Esophagus muscularis mucosa (tissue), 4 donors: ENCODE results near the gene THAP12. TPM values are rescaled to one million over a fixed set of nuclear protein-coding genes. Genes with fewer than 3 reads are reported as not detected.

Source experiments
- DNase-seq: peaks from one replicate; pipeline ENCODE4 v3.0.0-alpha.2; 2017; ENCODE audit errors: extremely low spot score
- H3K27ac ChIP-seq, 4 donors: fragments of 200-600 bp; sonication (generic); replicated peaks in 1 of 4; 1 replicate in 3 of 4; 2 replicates in 1 of 4; pipeline ENCODE4 v1.5.1; 2016 to 2019; ENCODE audit warnings: mild to moderate bottlenecking in 1 of 4
- H3K27me3 ChIP-seq, 4 donors: fragments of 200-600 bp; sonication (generic); one replicate each; pipeline versions ENCODE4 v1.5.1 to v1.6.0; 2016 to 2019
- H3K36me3 ChIP-seq, 4 donors: fragments of 200-600 bp; sonication (generic); one replicate each; pipeline ENCODE4 v1.5.1; 2016 to 2019
- H3K4me1 ChIP-seq, 4 donors: fragments of 200-600 bp; sonication (generic); one replicate each; pipeline ENCODE4 v1.5.1; 2016 to 2019
- H3K4me3 ChIP-seq, 4 donors: fragments of 200-600 bp; sonication (generic); 1 replicate in 2 of 4; 2 replicates in 2 of 4; pipeline ENCODE4 v1.5.1; 2016 to 2019; ENCODE audit warnings: mild to moderate bottlenecking in 4 of 4, moderate library complexity in 1 of 4
- H3K9me3 ChIP-seq, 4 donors: fragments of 200-600 bp; sonication (generic); 1 replicate in 3 of 4; 2 replicates in 1 of 4; pipeline ENCODE4 v1.5.1; 2016 to 2019
- EP300 ChIP-seq: sonication (generic); formaldehyde crosslinking; IDR thresholded peaks from one replicate; pipeline ENCODE4 v1.6.1; 2017; ENCODE audit warnings: antibody characterized with exemption
- POLR2A ChIP-seq: fragments of 450-650 bp; IDR thresholded peaks from one replicate; pipeline ENCODE4 v1.6.1; 2017; ENCODE audit warnings: antibody characterized with exemption, moderate library complexity, mild to moderate bottlenecking, low read depth
- POLR2AphosphoS5 ChIP-seq, 2 donors: sonication (generic); formaldehyde crosslinking; IDR thresholded peaks; one replicate each; pipeline ENCODE4 v1.6.1; 2017; ENCODE audit warnings: antibody characterized with exemption in 2 of 2
- WGBS: methylation state at CpG from one replicate; pipeline ENCODE4 v1.1.5; 2018; 5-methylcytosine and 5-hydroxymethylcytosine counted together
- intact Hi-C: fragments of 100-400 bp; cut with DNase I; formaldehyde crosslinking; loops from one replicate; pipeline ENCODE4 v1.15.1; 2023
- total RNA-seq, 4 donors: library from RNA; depleted of rRNA; stranded (reverse); fragments of >200 nt; gene quantifications; one replicate each; pipeline versions ENCODE4 v1.1.0 to v1.2.1, GENCODE V29; 2016
- TF ChIP-seq, protein P1 (sequence below), 3 experiments: fragments of 200-600 bp in 2 of 3; fragments of 450-650 bp in 1 of 3; sonication (generic) in 2 of 3; IDR thresholded peaks; one replicate each; pipeline ENCODE4 v1.5.1; 2017 to 2019; ENCODE audit warnings: antibody characterized with exemption in 3 of 3, mild to moderate bottlenecking in 2 of 3, moderate library complexity in 1 of 3

The THAP12 gene
- total RNA-seq, 4 donors from 2014 or later, result 20.7 to 28.8 (median 27.0) TPM

DNA sequence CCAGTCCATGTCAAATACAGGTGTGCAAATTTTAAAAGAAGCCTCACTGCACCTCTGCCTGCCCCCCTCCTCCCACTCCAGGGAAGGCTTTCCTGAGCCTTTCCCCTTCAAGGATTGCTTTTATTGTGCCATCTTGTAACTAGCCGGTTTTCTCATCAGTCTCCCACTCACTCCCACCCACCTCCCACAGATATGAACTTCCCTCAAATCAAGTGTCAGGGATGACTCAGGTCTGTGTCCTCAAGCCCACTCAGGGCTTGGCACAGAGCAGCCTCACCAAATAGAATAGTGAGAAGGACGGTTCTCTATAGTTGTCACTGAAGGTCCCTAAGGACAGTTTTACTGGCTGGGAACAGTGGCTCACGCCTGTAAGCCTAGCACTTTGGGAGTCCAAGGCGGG is 43.0 kb downstream of the THAP12 start:
- Histone ChIP-seq H3K4me1 (peaks cover 3 to 17% (median 6%) of the 10 kb centered on the region in 4 donors), H3K9me3 (peaks cover 0 to 6% (median 0%) of the 10 kb centered on the region in 4 donors), H3K4me3 (no peak overlapping the region), H3K27ac (peak overlapping the region in 1 of 4 donors; percentile 46), H3K36me3 (no peaks in the 10 kb centered on the region), H3K27me3 (no peaks in the 10 kb centered on the region)
- TF ChIP-seq POLR2A (no peak), EP300 (no peak), POLR2AphosphoS5 (IDR thresholded peaks at IDR 0.05) (no peak)
- TF ChIP-seq, protein P1, sequence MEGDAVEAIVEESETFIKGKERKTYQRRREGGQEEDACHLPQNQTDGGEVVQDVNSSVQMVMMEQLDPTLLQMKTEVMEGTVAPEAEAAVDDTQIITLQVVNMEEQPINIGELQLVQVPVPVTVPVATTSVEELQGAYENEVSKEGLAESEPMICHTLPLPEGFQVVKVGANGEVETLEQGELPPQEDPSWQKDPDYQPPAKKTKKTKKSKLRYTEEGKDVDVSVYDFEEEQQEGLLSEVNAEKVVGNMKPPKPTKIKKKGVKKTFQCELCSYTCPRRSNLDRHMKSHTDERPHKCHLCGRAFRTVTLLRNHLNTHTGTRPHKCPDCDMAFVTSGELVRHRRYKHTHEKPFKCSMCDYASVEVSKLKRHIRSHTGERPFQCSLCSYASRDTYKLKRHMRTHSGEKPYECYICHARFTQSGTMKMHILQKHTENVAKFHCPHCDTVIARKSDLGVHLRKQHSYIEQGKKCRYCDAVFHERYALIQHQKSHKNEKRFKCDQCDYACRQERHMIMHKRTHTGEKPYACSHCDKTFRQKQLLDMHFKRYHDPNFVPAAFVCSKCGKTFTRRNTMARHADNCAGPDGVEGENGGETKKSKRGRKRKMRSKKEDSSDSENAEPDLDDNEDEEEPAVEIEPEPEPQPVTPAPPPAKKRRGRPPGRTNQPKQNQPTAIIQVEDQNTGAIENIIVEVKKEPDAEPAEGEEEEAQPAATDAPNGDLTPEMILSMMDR (IDR thresholded peaks at IDR 0.05), result no peak
- DNase-seq, result peak; percentile 81
- intact Hi-C loops, result no loop called here
- WGBS, result 88% methylated on average over 4 of the region's 4 CpGs

GRCh38 chr11:76337469-76337868 is 43.5 kb downstream of the THAP12 start:
- 95% methylated on average over 1 of the region's 1 CpG for WGBS
- no peak overlapping the region for H3K4me3 ChIP-seq
- no peak for DNase-seq
- intact Hi-C loops, result no loop called here
- H3K36me3 ChIP-seq, result no peaks in the 10 kb centered on the region
- no peak overlapping the region for H3K27ac ChIP-seq
- peaks cover 3 to 17% (median 6%) of the 10 kb centered on the region in 4 donors for H3K4me1 ChIP-seq
- no peaks in the 10 kb centered on the region for H3K27me3 ChIP-seq
- H3K9me3 ChIP-seq, result peaks cover 0 to 6% (median 0%) of the 10 kb centered on the region in 4 donors
- no peak for TF ChIP-seq EP300
- no peak for TF ChIP-seq POLR2AphosphoS5 (IDR thresholded peaks at IDR 0.05)
- TF ChIP-seq, protein P1 (IDR thresholded peaks at IDR 0.05), result no peak
- no peak for TF ChIP-seq POLR2A

DNA sequence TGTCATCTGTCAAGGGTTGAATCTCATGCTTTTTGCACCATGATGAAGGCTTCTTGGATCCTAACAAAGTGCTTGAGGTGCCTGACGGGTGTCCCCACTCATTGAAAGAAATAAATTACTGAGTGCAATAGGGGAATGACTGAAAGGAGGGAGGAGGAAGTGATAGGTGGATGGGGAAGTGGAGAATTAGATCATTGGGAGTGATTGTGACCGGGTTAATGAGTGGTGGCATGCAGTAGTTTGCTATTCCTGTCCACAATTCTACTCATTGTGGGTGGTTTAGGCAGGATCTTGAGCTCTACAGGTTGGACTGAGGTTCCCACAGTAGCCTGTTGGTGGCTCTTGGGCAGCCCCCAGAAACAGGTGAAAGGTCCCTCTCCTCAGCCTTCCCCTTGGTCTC is 44.3 kb downstream of the THAP12 start:
- DNase-seq, result peak; percentile 26
- H3K27me3 ChIP-seq, result no peaks in the 10 kb centered on the region
- H3K36me3 ChIP-seq, result no peaks in the 10 kb centered on the region
- intact Hi-C loops, result no loop called here
- no peak overlapping the region for H3K27ac ChIP-seq
- no peak overlapping the region for H3K4me3 ChIP-seq
- no peak for TF ChIP-seq EP300
- TF ChIP-seq, protein P1 (IDR thresholded peaks at IDR 0.05), result no peak
- no peak for TF ChIP-seq POLR2A
- no peak for TF ChIP-seq POLR2AphosphoS5 (IDR thresholded peaks at IDR 0.05)
- H3K9me3 ChIP-seq, result peaks cover 0 to 6% (median 0%) of the 10 kb centered on the region in 4 donors
- peaks cover 3 to 17% (median 6%) of the 10 kb centered on the region in 4 donors for H3K4me1 ChIP-seq
- WGBS, result 71% methylated on average over 2 of the region's 2 CpGs

DNA sequence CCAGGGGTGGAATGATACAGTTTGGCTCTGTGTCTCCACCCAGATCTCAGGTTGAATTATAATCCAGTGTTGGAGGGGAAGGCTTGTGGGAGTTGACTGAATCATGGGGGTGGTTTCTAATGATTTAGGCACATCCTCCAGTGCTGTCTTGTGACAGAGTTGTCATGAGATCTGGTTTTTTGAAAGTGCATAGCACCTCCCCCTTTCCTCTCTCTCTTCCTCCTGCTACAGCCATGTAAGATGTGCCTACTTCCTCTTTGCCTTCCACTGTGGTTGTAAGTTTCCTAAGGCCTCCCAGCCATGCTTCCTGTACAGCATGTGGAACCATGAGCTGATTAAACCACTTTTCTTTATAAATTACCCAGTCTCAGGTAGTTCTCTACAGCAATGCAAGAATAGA is 45.1 kb downstream of the THAP12 start:
- intact Hi-C loops, result no loop called here

More for the DNA sequence above, 45.1 kb downstream of the THAP12 start:
- Histone ChIP-seq H3K4me3 (no peak overlapping the region), H3K27ac (no peak overlapping the region), H3K4me1 (peaks cover 3 to 17% (median 6%) of the 10 kb centered on the region in 4 donors), H3K36me3 (no peaks in the 10 kb centered on the region), H3K27me3 (no peaks in the 10 kb centered on the region), H3K9me3 (peaks cover 0 to 6% (median 0%) of the 10 kb centered on the region in 4 donors)
- no peak for TF ChIP-seq POLR2AphosphoS5 (IDR thresholded peaks at IDR 0.05)
- no peak for TF ChIP-seq POLR2A
- TF ChIP-seq EP300, result no peak
- TF ChIP-seq, protein P1 (IDR thresholded peaks at IDR 0.05), result no peak
- DNase-seq, result no peak
